Neural cell (in vitro differentiated cells): ENCODE data around the gene SPTSSA. TPM values are rescaled to one million over a fixed set of nuclear protein-coding genes. Genes with fewer than 3 reads are reported as not detected.
A peak's percentile ranks its signal among the peaks of the same experiment; 100 is the strongest.
"Not testable (repeated sequence)": the region's sequence is repeated elsewhere in the genome, so short reads cannot be mapped to it uniquely, and the experiment has no call there.

ENCODE experiments used
- H2AFZ ChIP-seq: fragments of 200-600, 300-800 bp; sonication (generic), shearing (Covaris generic); 2 replicates; pipeline ENCODE4 v1.6.0; 2014; ENCODE audit warnings: low read depth, mild to moderate bottlenecking, antibody characterized with exemption, low read length, moderate library complexity
- H3F3A ChIP-seq: fragments of 200-600 bp; shearing (Covaris generic); 2 replicates; pipeline ENCODE4 v1.6.1; 2016; ENCODE audit warnings: mild to moderate bottlenecking, moderate library complexity, mixed read lengths, antibody characterized with exemption, low read length; ENCODE audit not compliant: insufficient read depth, poor library complexity, severe bottlenecking
- H3K27ac ChIP-seq: fragments of 200-600, 300-800 bp; sonication (generic), shearing (Covaris generic); 2 replicates; pipeline ENCODE4 v1.5.1; 2014; ENCODE audit warnings: mild to moderate bottlenecking, low read length, moderate library complexity
- H3K27me3 ChIP-seq: fragments of 300-800, 200-600 bp; sonication (generic), shearing (Covaris generic); 2 replicates; pipeline ENCODE4 v1.6.0; 2014; ENCODE audit warnings: mild to moderate bottlenecking, low read depth, low read length, moderate library complexity; ENCODE audit not compliant: insufficient read depth
- H3K36me3 ChIP-seq: fragments of 300-800, 200-600 bp; sonication (generic), shearing (Covaris generic); 2 replicates; pipeline ENCODE4 v1.5.1; 2014; ENCODE audit warnings: mild to moderate bottlenecking, antibody characterized with exemption, low read length, moderate library complexity; ENCODE audit not compliant: insufficient read depth
- H3K4me2 ChIP-seq: fragments of 300-800, 200-600 bp; sonication (generic), shearing (Covaris generic); 2 replicates; pipeline ENCODE4 v1.6.0; 2014; ENCODE audit warnings: mild to moderate bottlenecking, low read length
- H3K4me3 ChIP-seq: fragments of 300-800, 200-600 bp; sonication (generic), shearing (Covaris generic); 2 replicates; pipeline ENCODE4 v1.5.1; 2014; ENCODE audit warnings: mild to moderate bottlenecking, low read length, moderate library complexity
- H3K79me2 ChIP-seq: fragments of 200-600 bp; shearing (Covaris generic); replicated peaks from 2 replicates; pipeline ENCODE4 v1.6.0; 2014; ENCODE audit warnings: mild to moderate bottlenecking, low read length, moderate library complexity; ENCODE audit not compliant: insufficient read depth
- H3K9ac ChIP-seq: fragments of 300-800, 200-600 bp; sonication (generic), shearing (Covaris generic); 2 replicates; pipeline ENCODE4 v1.6.1; 2016; ENCODE audit warnings: mild to moderate bottlenecking, low read length, mixed read lengths
- H3K9me2 ChIP-seq: fragments of 200-600 bp; shearing (Covaris generic); 2 replicates; pipeline ENCODE4 v1.6.1; 2016; ENCODE audit warnings: mild to moderate bottlenecking, low read length, mixed read lengths; ENCODE audit not compliant: insufficient read depth
- H3K9me3 ChIP-seq: fragments of 200-600, 300-800 bp; sonication (generic), shearing (Covaris generic); 2 replicates; pipeline ENCODE4 v1.6.1; 2016; ENCODE audit warnings: mild to moderate bottlenecking, mixed run types, low read length, moderate library complexity, mixed read lengths
- H4K20me1 ChIP-seq: fragments of 200-600 bp; shearing (Covaris generic); 2 replicates; pipeline ENCODE4 v1.6.1; 2016; ENCODE audit warnings: mild to moderate bottlenecking, mixed run types; ENCODE audit not compliant: insufficient read depth
- EZH2 ChIP-seq: fragments of 200-600, 300-800 bp; shearing (Covaris generic), sonication (generic); IDR thresholded peaks from 2 replicates; pipeline ENCODE4 v1.6.1; 2014; ENCODE audit warnings: antibody characterized with exemption, low read length, borderline replicate concordance, mild to moderate bottlenecking; ENCODE audit not compliant: insufficient read depth, poor library complexity, severe bottlenecking
- MXI1 ChIP-seq: fragments of 450-650 bp; conservative IDR thresholded peaks from 2 replicates; pipeline ENCODE4 v1.6.1; 2014; ENCODE audit warnings: antibody characterized with exemption, mild to moderate bottlenecking; ENCODE audit not compliant: poor library complexity, severe bottlenecking
- POLR2AphosphoS5 ChIP-seq: IDR thresholded peaks from 2 replicates; pipeline ENCODE4 v1.6.1; 2012
- SMC3 ChIP-seq: fragments of 450-650 bp; conservative IDR thresholded peaks from 2 replicates; pipeline ENCODE4 v1.6.1; 2014; ENCODE audit warnings: antibody characterized with exemption, mild to moderate bottlenecking, moderate library complexity; ENCODE audit not compliant: poor library complexity
- TAF1 ChIP-seq: IDR thresholded peaks from 2 replicates; pipeline ENCODE4 v1.6.1; 2012; ENCODE audit warnings: low read depth
- polyA minus RNA-seq: library from RNA; depleted of rRNA, polyadenylated mRNA; stranded (reverse); fragments of >200 nt; gene quantifications from 2 replicates; pipeline ENCODE4 v1.2.3, GENCODE V29; 2014
- polyA plus RNA-seq: library from polyadenylated mRNA; depleted of rRNA; stranded (reverse); fragments of >200 nt; gene quantifications from 2 replicates; pipeline ENCODE4 v1.2.3, GENCODE V29; 2014
- TF ChIP-seq, protein P1 (sequence below): IDR thresholded peaks from 2 replicates; pipeline ENCODE4 v1.6.1; 2012; ENCODE audit warnings: borderline replicate concordance

Gene SPTSSA, protein sequence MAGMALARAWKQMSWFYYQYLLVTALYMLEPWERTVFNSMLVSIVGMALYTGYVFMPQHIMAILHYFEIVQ
- polyA plus RNA-seq (16.0 and 20.4 TPM in 2 replicates), polyA minus RNA-seq (8.3 and 10.7 TPM in 2 replicates)

DNA sequence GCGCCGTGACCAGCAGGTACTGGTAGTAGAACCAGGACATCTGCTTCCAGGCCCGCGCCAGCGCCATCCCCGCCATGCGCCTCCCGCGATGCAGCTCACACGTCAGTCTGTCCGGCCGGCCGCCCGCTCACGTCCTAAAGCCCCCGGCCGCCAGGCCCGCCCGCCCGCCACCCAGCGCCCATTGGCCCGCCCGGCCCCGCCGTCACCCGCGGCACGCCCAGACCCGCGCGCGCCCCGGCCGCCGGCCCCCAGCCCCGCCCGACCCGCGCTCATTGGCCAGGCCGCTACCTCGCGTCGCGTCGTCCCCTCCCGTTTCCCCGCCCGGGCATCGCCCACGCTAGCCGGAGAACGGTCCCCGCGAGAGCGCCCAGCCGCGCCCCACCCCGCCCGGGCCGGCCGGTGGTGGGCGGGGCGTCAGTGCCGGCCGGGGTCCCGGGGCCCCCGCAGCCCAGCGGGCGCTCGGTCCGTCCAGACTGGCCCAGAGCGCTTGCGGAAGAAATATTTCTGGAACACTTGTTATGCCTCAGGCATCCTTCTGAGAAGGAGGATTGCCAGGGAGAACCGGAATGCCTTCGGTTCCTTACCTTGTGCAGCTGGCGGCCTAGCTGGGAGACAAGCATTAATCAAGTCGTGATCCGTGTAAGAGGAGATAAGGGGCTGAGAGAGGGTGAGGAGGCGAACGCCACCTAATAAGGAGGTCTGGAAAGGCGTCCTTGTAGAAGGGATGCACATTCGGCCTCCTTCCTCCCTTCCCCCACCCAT, at the start of gene SPTSSA:
Gene SPTSSA, minus strand, starts transcription at position 109 of the 762 bp plus-strand sequence. Its CDS starts 33 bp downstream, at position 76.
- Histone ChIP-seq H3K4me3 (peak within 1 kb of the TSS; percentile 82), H3F3A (no peaks in the 10 kb centered on the region), H3K9ac (peak within 1 kb of the TSS; percentile 79), H3K9me2 (no peaks in the 10 kb centered on the region), H2AFZ (peak within 1 kb of the TSS; percentile 52), H3K9me3 (no peaks in the 10 kb centered on the region), H3K27ac (peak within 1 kb of the TSS; percentile 82), H4K20me1 (no peaks in the 10 kb centered on the region), H3K4me2 (peak within 1 kb of the TSS; percentile 45), H3K27me3 (no peaks in the 10 kb centered on the region), H3K79me2 (peaks cover 19% of the 10 kb centered on the region), H3K36me3 (no peaks in the 10 kb centered on the region)
- TF ChIP-seq MXI1 = peak; percentile 42
- TF ChIP-seq TAF1 = peak; percentile 32
- TF ChIP-seq POLR2AphosphoS5 = peak; percentile 64
- TF ChIP-seq SMC3 = no peak
- TF ChIP-seq, protein P1, sequence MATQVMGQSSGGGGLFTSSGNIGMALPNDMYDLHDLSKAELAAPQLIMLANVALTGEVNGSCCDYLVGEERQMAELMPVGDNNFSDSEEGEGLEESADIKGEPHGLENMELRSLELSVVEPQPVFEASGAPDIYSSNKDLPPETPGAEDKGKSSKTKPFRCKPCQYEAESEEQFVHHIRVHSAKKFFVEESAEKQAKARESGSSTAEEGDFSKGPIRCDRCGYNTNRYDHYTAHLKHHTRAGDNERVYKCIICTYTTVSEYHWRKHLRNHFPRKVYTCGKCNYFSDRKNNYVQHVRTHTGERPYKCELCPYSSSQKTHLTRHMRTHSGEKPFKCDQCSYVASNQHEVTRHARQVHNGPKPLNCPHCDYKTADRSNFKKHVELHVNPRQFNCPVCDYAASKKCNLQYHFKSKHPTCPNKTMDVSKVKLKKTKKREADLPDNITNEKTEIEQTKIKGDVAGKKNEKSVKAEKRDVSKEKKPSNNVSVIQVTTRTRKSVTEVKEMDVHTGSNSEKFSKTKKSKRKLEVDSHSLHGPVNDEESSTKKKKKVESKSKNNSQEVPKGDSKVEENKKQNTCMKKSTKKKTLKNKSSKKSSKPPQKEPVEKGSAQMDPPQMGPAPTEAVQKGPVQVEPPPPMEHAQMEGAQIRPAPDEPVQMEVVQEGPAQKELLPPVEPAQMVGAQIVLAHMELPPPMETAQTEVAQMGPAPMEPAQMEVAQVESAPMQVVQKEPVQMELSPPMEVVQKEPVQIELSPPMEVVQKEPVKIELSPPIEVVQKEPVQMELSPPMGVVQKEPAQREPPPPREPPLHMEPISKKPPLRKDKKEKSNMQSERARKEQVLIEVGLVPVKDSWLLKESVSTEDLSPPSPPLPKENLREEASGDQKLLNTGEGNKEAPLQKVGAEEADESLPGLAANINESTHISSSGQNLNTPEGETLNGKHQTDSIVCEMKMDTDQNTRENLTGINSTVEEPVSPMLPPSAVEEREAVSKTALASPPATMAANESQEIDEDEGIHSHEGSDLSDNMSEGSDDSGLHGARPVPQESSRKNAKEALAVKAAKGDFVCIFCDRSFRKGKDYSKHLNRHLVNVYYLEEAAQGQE = peak; percentile 71

DNA sequence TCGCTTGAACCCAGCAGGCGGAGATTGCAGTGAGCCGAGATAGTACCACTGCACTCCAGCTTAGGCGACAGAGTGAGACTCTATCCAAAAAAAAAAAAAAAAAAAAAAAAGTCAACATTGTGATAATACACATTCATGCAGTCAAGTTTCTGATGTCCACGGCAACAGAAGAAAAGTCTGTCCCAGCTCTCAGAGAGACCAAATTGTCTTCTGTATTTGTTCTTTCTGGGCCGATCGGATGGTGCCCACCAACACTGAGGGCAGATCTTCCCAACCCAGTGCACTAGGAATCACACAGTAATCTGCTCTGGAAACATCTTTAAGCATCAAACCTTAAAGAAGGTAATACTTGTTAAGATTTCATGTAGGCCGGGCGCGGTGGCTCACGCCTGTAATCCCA, 45.8 kb upstream of the SPTSSA start:
- no peak for TF ChIP-seq EZH2
- TF ChIP-seq SMC3 = no peak
- H3K9me3 ChIP-seq = no peaks in the 10 kb centered on the region
- H3K79me2 ChIP-seq = no peaks in the 10 kb centered on the region
- H3K9me2 ChIP-seq = no peaks in the 10 kb centered on the region
- H4K20me1 ChIP-seq = no peaks in the 10 kb centered on the region
- no peak overlapping the region for H3K9ac ChIP-seq
- no peaks in the 10 kb centered on the region for H3F3A ChIP-seq
- no peak overlapping the region for H3K4me2 ChIP-seq
- no peaks in the 10 kb centered on the region for H3K27me3 ChIP-seq
- no peak overlapping the region for H2AFZ ChIP-seq
- no peaks in the 10 kb centered on the region for H3K36me3 ChIP-seq
- no peak overlapping the region for H3K27ac ChIP-seq
- H3K4me3 ChIP-seq = no peak overlapping the region

DNA sequence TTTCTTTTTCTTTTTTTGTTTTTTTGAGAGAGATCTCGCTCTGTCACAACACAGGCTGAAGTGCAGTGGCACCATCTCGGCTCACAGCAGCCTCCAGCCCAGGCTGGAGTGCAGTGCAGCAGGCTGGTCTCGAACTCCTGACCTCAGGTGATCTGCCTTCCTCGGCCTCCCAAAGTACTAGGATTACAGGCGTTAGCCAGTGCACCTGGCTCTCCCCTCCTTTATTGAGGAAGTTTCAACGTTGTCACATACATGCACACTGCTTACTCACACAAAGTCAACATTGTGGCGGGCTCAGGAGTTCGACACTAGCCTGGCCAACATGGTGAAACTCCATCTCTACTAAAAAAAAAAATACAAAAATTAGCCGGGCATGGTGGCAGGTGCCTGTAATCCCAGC, 45.4 kb upstream of the SPTSSA start:
- Histone ChIP-seq H3K9me2 (no peaks in the 10 kb centered on the region), H3K9ac (no peak overlapping the region), H3K27ac (no peak overlapping the region), H3K36me3 (no peaks in the 10 kb centered on the region), H3K79me2 (no peaks in the 10 kb centered on the region), H3K4me3 (no peak overlapping the region), H3K9me3 (no peaks in the 10 kb centered on the region), H2AFZ (no peak overlapping the region), H3K27me3 (no peaks in the 10 kb centered on the region), H4K20me1 (no peaks in the 10 kb centered on the region), H3F3A (no peaks in the 10 kb centered on the region), H3K4me2 (no peak overlapping the region)
- TF ChIP-seq TAF1 (no peak), SMC3 (no peak), POLR2AphosphoS5 (no peak), EZH2 (no peak), MXI1 (no peak)

DNA sequence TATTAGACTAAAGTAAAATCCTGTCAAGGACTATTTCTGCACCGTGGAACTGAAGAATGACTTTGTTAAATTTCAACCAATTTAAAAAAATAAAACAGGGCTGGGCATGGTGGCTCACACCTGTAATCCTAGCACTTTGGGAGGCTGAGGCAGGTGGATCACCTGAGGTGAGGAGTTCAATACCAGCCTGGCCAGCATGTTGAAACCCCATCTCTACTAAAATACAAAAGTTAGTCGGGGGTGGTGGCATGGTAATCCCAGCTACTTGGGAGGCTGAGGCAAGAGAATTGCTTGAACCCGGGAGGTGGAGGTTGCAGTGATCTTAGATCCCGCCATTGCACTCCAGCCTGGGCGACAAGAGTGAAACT, 43.1 kb upstream of the SPTSSA start:
- not testable (repeated sequence) for H3K27ac ChIP-seq, H3K79me2 ChIP-seq, H3K9me3 ChIP-seq, H3K27me3 ChIP-seq, H4K20me1 ChIP-seq, H3K9ac ChIP-seq, H2AFZ ChIP-seq, H3K4me2 ChIP-seq, H3K9me2 ChIP-seq, H3K36me3 ChIP-seq, H3K4me3 ChIP-seq, H3F3A ChIP-seq

DNA sequence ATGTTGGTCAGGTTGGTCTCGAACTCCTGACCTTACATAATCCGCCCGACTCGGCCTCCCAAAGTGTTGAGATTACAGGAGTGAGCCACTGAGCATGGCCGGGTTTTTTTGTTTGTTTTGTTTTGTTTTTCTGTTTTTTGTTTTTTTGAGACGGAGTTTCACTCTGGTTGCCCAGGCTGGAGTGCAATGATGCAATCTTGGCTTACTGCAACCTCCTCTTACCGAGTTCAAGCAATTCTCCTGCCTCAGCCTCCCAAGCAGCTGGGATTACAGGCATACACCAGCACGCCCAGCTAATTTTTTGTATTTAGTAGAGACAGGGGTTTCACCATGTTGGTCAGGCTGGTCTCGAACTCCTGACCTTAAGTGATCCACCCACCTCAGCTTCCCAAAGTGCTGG, 42.0 kb upstream of the SPTSSA start:
- not testable (repeated sequence) for H2AFZ ChIP-seq, H3F3A ChIP-seq, H3K9me2 ChIP-seq, H3K36me3 ChIP-seq, H3K79me2 ChIP-seq, H3K9me3 ChIP-seq, H3K27me3 ChIP-seq, H3K27ac ChIP-seq, H3K4me2 ChIP-seq, H3K9ac ChIP-seq, H3K4me3 ChIP-seq, H4K20me1 ChIP-seq
